K562 (cell line): Measurements from ENCODE around the gene LAMB4. TPM values are rescaled to one million over a fixed set of nuclear protein-coding genes. Genes with fewer than 3 reads are reported as not detected.

Source experiments
- CBX5 ChIP-seq: IDR thresholded peaks from 2 replicates; pipeline ENCODE4 v1.6.1; 2014; ENCODE audit warnings: low read depth, borderline replicate concordance
- FUS ChIP-seq: fragments of 200-400 bp; formaldehyde crosslinking; optimal IDR thresholded peaks from 2 replicates; pipeline ENCODE3; 2017; ENCODE audit warnings: low read depth, low read length
- GABPB2 ChIP-seq: fragments of 250-450 bp; sonication (Bioruptor Pico); conservative IDR thresholded peaks from 2 replicates; pipeline ENCODE4 v1.5.1; 2021; ENCODE audit warnings: mild to moderate bottlenecking
- HINFP ChIP-seq: fragments of 450-650 bp; conservative IDR thresholded peaks from 2 replicates; pipeline ENCODE4 v1.6.1; 2016; ENCODE audit warnings: missing genetic modification characterization, low read depth, mild to moderate bottlenecking, control low read depth, missing compliant biosample characterization
- IRF2 ChIP-seq: sonication (generic); formaldehyde crosslinking; IDR thresholded peaks from 2 replicates; pipeline ENCODE4 v1.8.1; 2022; ENCODE audit warnings: mild to moderate bottlenecking, missing genetic modification reagents
- IRF9 ChIP-seq: fragments of 450-650 bp; IDR thresholded peaks from 2 replicates; pipeline ENCODE4 v1.6.1; 2016; ENCODE audit warnings: missing biosample characterization, missing genetic modification characterization
- SMARCA4 ChIP-seq: fragments of 450-650 bp; IDR thresholded peaks from 2 replicates; pipeline ENCODE4 v1.6.1; 2016
- USF2 ChIP-seq: sonication (generic); formaldehyde crosslinking; IDR thresholded peaks from 2 replicates; pipeline ENCODE4 v1.5.0; 2020; ENCODE audit warnings: missing genetic modification reagents
- ZBTB11 ChIP-seq, 3 experiments: fragments of 200-800 bp in 1 of 3; fragments of 250-450 bp in 1 of 3; fragments of 450-650 bp in 1 of 3; sonication (Bioruptor Pico) in 1 of 3; sonication (Bioruptor generic) in 1 of 3; formaldehyde crosslinking in 1 of 3; IDR thresholded peaks; 2 replicates each; pipeline versions ENCODE4 v1.6.1 to v1.8.0; 2016 to 2022; ENCODE audit warnings: mild to moderate bottlenecking in 2 of 3, missing genetic modification characterization in 2 of 3, missing compliant biosample characterization in 1 of 3, moderate library complexity in 1 of 3
- ZBTB43 ChIP-seq: sonication (generic); formaldehyde crosslinking; IDR thresholded peaks from 2 replicates; pipeline ENCODE4 v1.8.0; 2023; ENCODE audit warnings: mild to moderate bottlenecking, missing genetic modification reagents
- ZBTB49 ChIP-seq: sonication (generic); formaldehyde crosslinking; IDR thresholded peaks from 2 replicates; pipeline ENCODE4 v1.8.0; 2022; ENCODE audit warnings: missing genetic modification reagents, mild to moderate bottlenecking, borderline replicate concordance
- ZNF398 ChIP-seq: fragments of 250-450 bp; sonication (Bioruptor Pico); IDR thresholded peaks from 2 replicates; pipeline ENCODE4 v1.8.0; 2021; ENCODE audit warnings: moderate library complexity, mild to moderate bottlenecking, inconsistent platforms
- polyA plus RNA-seq, 8 experiments: library from polyadenylated mRNA; depleted of rRNA in 4 of 8; stranded (reverse) in 5 of 8; unstranded in 3 of 8; fragments of >200 nt; fragmentation: Nextera tagmentation in 2 of 8; fragmentation: Illumina TruSeq in 1 of 8; extraction: Ambion mirVana in 2 of 8; extraction: Trizol in 1 of 8; gene quantifications; 2 replicates each; pipeline versions ENCODE4 v1.2.1 to v1.2.3, GENCODE V29; 2011 to 2014; ENCODE audit warnings: inconsistent platforms in 1 of 8, missing spikeins in 1 of 8
- total RNA-seq, 7 experiments: library from RNA; depleted of rRNA in 6 of 7; stranded (reverse); fragments of >200 nt in 6 of 7; fragmentation: Illumina TruSeq in 2 of 7; extraction: Trizol in 2 of 7; gene quantifications; 2 replicates each; pipeline versions ENCODE4 v1.2.1 to v1.2.3, GENCODE V29; 2011 to 2021; ENCODE audit warnings: low replicate concordance in 1 of 7

Gene LAMB4
- total and polyA plus RNA-seq, 9 of the 15 experiments (the other 6 are each of a cell fraction or from before 2014, with no cell fraction given), result 0.06 to 0.13 (median 0.07) TPM; not detected in 6

- TF ChIP-seq FUS (no peak), USF2 (no peak), IRF2 (CRISPR knock-in tag) (no peak), HINFP (no peak), ZBTB43 (CRISPR knock-in tag) (no peak), ZBTB11 (CRISPR knock-in tag; IDR thresholded peaks at IDR 0.05) (no peak), CBX5 (no peak), SMARCA4 (peak; percentile 77), GABPB2 (CRISPR knock-in tag) (no peak), ZNF398 (CRISPR knock-in tag) (no peak), ZBTB49 (CRISPR knock-in tag) (no peak), IRF9 (no peak)
These were observed 39.2 kb downstream of the LAMB4 start (continued) for GRCh38 chr7:108090791-108091460.
